ENCODE data around the gene SPP2. TPM values are rescaled to one million over a fixed set of nuclear protein-coding genes. Genes with fewer than 3 reads are reported as not detected.

The SPP2 gene
- total and polyA plus RNA-seq, 8 donors = 0.73 TPM; not detected in 7

- Histone ChIP-seq H3K36me3 (no peaks in the 10 kb centered on the region), H3K9me3 (no peaks in the 10 kb centered on the region), H3K27me3 (peaks cover 0 to 8% (median 0%) of the 10 kb centered on the region in 3 donors), H3K4me1 (no peaks in the 10 kb centered on the region), H3K4me3 (no peak overlapping the region), H3K27ac (no peak overlapping the region)
- TF ChIP-seq POLR2AphosphoS5 (IDR thresholded peaks at IDR 0.05) (no peak), POLR2A (IDR thresholded peaks at IDR 0.05) (no peak), EP300 (IDR thresholded peaks at IDR 0.05) (no peak)
- TF ChIP-seq, protein P1, sequence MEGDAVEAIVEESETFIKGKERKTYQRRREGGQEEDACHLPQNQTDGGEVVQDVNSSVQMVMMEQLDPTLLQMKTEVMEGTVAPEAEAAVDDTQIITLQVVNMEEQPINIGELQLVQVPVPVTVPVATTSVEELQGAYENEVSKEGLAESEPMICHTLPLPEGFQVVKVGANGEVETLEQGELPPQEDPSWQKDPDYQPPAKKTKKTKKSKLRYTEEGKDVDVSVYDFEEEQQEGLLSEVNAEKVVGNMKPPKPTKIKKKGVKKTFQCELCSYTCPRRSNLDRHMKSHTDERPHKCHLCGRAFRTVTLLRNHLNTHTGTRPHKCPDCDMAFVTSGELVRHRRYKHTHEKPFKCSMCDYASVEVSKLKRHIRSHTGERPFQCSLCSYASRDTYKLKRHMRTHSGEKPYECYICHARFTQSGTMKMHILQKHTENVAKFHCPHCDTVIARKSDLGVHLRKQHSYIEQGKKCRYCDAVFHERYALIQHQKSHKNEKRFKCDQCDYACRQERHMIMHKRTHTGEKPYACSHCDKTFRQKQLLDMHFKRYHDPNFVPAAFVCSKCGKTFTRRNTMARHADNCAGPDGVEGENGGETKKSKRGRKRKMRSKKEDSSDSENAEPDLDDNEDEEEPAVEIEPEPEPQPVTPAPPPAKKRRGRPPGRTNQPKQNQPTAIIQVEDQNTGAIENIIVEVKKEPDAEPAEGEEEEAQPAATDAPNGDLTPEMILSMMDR (IDR thresholded peaks at IDR 0.05) = no peak
- WGBS, 5 donors = 71 to 78% (median 77%) methylated on average over 8 of the region's 8 CpGs
- DNase-seq = no peak
- intact Hi-C loops (cut with DNase I; ENCODE audit: low total_unique reads) = no loop called here
Measured at GRCh38 chr2:234060236-234060635, 9.7 kb downstream of the SPP2 start.

DNA sequence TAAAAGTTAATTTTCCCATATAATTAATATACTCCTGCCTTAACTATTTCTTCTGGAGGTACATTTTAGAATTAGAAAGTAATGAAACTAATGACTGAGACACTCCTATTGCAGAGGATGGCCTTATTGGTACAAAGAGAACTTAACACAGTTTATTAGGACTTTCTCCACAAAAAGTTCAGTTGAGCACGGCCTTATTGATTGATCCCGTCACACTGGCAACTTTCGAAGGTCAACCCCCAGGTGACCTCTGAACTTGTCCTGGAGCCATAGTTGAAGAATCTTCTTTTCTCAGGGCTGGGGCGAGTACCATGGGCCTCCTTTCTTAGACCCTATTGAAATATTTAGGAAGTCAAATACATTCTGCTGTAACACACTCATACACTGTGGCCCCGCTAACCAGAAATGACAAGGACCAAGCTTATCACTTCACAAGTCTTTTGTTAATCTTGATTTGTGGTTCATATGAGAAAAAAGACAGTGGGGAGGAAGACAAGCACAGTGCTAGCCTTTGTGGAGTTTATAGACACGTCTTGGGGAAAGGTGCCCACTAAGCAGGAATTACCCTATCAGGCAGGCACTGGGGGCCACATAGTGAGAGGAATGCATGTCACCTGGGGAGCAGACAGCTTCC lies 11.2 kb downstream of the SPP2 start:
- no peaks in the 10 kb centered on the region for H3K9me3 ChIP-seq
- intact Hi-C loops (cut with DNase I; ENCODE audit: low total_unique reads) = no loop called here
- no peak overlapping the region for H3K27ac ChIP-seq
- H3K4me3 ChIP-seq = no peak overlapping the region
- 74 to 91% (median 80%) methylated on average over 6 of the region's 6 CpGs for WGBS, 5 donors
- H3K27me3 ChIP-seq = peaks cover 0 to 8% (median 0%) of the 10 kb centered on the region in 3 donors
- no peaks in the 10 kb centered on the region for H3K4me1 ChIP-seq
- no peaks in the 10 kb centered on the region for H3K36me3 ChIP-seq
- TF ChIP-seq POLR2AphosphoS5 (IDR thresholded peaks at IDR 0.05) (no peak), POLR2A (IDR thresholded peaks at IDR 0.05) (no peak), EP300 (IDR thresholded peaks at IDR 0.05) (no peak)
- TF ChIP-seq, protein P1 (IDR thresholded peaks at IDR 0.05) = no peak
- no peak for DNase-seq

- Histone ChIP-seq H3K4me1 (no peaks in the 10 kb centered on the region), H3K36me3 (no peaks in the 10 kb centered on the region), H3K27ac (no peak overlapping the region), H3K9me3 (peaks cover 0 to 10% (median 7%) of the 10 kb centered on the region in 4 donors), H3K27me3 (no peaks in the 10 kb centered on the region), H3K4me3 (no peak overlapping the region)
- WGBS, 5 donors = 66 to 86% (median 83%) methylated on average over 2 of the region's 2 CpGs
- TF ChIP-seq, protein P1 (IDR thresholded peaks at IDR 0.05) = no peak
- TF ChIP-seq POLR2AphosphoS5 (IDR thresholded peaks at IDR 0.05) (no peak), POLR2A (IDR thresholded peaks at IDR 0.05) (no peak)
- DNase-seq = no peak
- intact Hi-C loops (cut with DNase I; ENCODE audit: low total_unique reads) = no loop called here
Measured at GRCh38 chr2:234066587-234066986, 16.1 kb downstream of the SPP2 start.

- DNase-seq = peak in 1 of 2 donors; percentile 7
- peaks cover 0 to 11% (median 8%) of the 10 kb centered on the region in 4 donors for H3K4me1 ChIP-seq
- no peak for TF ChIP-seq EP300 (IDR thresholded peaks at IDR 0.05)
- no peak for TF ChIP-seq POLR2A (IDR thresholded peaks at IDR 0.05)
- TF ChIP-seq POLR2AphosphoS5 (IDR thresholded peaks at IDR 0.05) = no peak
- TF ChIP-seq, protein P1 (IDR thresholded peaks at IDR 0.05) = no peak
Measured at GRCh38 chr2:234071664-234072063, 21.2 kb downstream of the SPP2 start.

More at GRCh38 chr2:234071664-234072063, 21.2 kb downstream of the SPP2 start:
- Histone ChIP-seq H3K36me3 (no peaks in the 10 kb centered on the region), H3K9me3 (peaks cover 0 to 10% (median 7%) of the 10 kb centered on the region in 4 donors), H3K27ac (no peak overlapping the region), H3K27me3 (no peaks in the 10 kb centered on the region), H3K4me3 (no peak overlapping the region)
- 69 to 91% (median 80%) methylated on average over 3 of the region's 3 CpGs for WGBS, 5 donors
- intact Hi-C loops (cut with DNase I; ENCODE audit: low total_unique reads) = no loop called here

All from stomach (tissue), 9 donors.